ENCODE measurements around the gene ARHGEF18. TPM values are rescaled to one million over a fixed set of nuclear protein-coding genes. Genes with fewer than 3 reads are reported as not detected.

Gene ARHGEF18
- total RNA-seq, 1 experiment from 2014 or later, result 33.2 TPM

Other genes with a start within 250 kb of the ARHGEF18 start
- 10.2 and 10.7 TPM in 2 replicates for gene INSR, start 54.5 kb upstream of the ARHGEF18 start, total RNA-seq (2014; rRNA removed; shearing (Covaris generic))
- 3.5 and 6.6 TPM in 2 replicates for gene PEX11G, start 140.1 kb downstream of the ARHGEF18 start, total RNA-seq (2014; rRNA removed; shearing (Covaris generic))
- gene ZNF358, start 167.2 kb downstream of the ARHGEF18 start, total RNA-seq (2014; rRNA removed; shearing (Covaris generic)), result 25.3 and 40.1 TPM in 2 replicates
- gene MCOLN1, start 173.7 kb downstream of the ARHGEF18 start, total RNA-seq (2014; rRNA removed; shearing (Covaris generic)), result 6.2 and 16.9 TPM in 2 replicates
- 74.6 and 97.9 TPM in 2 replicates for gene PNPLA6, start 186.8 kb downstream of the ARHGEF18 start, total RNA-seq (2014; rRNA removed; shearing (Covaris generic))
- 3.3 and 4.8 TPM in 2 replicates for gene CAMSAP3, start 246.9 kb downstream of the ARHGEF18 start, total RNA-seq (2014; rRNA removed; shearing (Covaris generic))